Left renal pelvis (tissue), 4 donors: ENCODE results near the gene LILRA1. TPM values are rescaled to one million over a fixed set of nuclear protein-coding genes. Genes with fewer than 3 reads are reported as not detected.
"Not testable (repeated sequence)": the region's sequence is repeated elsewhere in the genome, so short reads cannot be mapped to it uniquely, and the experiment has no call there.

Experiments used
- DNase-seq, 4 donors: peaks; one replicate each; pipeline ENCODE4 v3.0.0-alpha.2; 2013; ENCODE audit warnings: low read depth in 4 of 4, low spot score in 3 of 4
- polyA plus RNA-seq, 4 donors: library from polyadenylated mRNA; unstranded; fragments of 120-200 nt; gene quantifications; one replicate each; pipeline ENCODE4 v1.2.1, GENCODE V29; 2013; ENCODE audit not compliant: insufficient read length in 4 of 4

LILRA1 gene
- polyA plus RNA-seq: under 1 TPM; 0.20 to 0.70 (median 0.53) TPM

DNA sequence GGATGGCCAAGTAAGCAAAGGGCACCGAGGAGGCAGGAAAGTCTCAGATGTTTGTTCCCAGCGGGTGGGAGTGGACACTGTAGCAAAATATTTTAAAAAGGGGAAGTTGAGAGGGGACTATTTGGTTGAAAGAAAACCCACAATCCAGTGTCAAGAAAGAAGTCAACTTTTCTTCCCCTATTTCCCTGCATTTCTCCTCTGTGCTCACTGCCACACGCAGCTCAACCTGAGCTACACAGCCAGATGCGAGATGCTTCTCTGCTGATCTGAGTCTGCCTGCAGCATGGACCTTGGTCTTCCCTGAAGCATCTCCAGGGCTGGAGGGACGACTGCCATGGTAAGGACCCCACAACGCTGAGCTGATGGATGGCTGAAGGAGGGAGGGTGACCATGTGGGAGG is at the start of gene LILRA1:
Gene LILRA1, plus strand, starts transcription at position 188 of the 400 bp plus-strand sequence. CDS start 613 bp downstream, outside the sequence.
- DNase-seq: not testable (repeated sequence)

GRCh38 chr19:54548806-54549205 is 44.6 kb upstream of the LILRA1 start:
- no peak for DNase-seq

GRCh38 chr19:54549224-54549623 is 44.2 kb upstream of the LILRA1 start:
- DNase-seq: no peak

- no peak for DNase-seq
These were observed 42.1 kb upstream of the LILRA1 start for GRCh38 chr19:54551293-54551692.

- no peak for DNase-seq
These were observed 41.2 kb upstream of the LILRA1 start for GRCh38 chr19:54551950-54552912.

DNA sequence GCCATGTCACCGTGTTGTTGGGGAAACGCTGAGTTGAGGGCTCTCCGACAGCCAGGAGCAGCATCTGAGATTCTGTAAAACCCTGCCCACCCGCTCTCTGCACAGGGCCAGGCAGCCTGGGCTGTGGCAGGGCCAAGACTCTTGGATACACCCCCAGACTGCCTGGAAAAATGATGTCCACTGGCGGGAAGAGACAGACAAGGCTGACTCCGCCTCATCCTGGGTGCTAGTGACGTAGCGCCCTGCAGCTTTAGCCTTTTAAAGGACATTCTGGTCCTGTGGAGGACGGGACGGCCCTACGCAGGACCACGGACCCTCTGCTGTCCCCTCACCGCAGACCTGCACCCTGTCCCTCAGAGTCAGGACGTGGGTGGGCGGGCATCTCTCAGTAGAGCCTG is 40.5 kb upstream of the LILRA1 start:
- DNase-seq: no peak

DNA sequence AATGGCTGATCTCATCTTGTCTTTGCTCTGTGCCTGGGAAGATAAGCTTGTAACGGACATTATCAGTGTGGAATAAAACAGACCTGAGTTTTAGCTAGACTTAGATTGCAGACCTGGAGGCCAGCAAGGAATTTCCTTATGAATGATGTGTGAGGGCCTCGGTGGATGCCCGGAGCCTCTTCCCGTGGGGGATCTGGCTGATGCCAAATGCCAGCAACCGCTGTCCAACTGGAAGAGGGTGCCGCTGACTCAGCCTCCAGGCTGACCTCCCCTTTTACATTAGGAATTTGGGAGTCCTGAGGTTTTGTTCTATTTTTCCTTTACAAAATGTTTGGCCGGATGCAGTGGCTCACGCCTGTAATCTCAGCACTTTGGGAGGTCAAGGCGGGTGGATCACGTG is 39.4 kb upstream of the LILRA1 start:
- no peak for DNase-seq

DNA sequence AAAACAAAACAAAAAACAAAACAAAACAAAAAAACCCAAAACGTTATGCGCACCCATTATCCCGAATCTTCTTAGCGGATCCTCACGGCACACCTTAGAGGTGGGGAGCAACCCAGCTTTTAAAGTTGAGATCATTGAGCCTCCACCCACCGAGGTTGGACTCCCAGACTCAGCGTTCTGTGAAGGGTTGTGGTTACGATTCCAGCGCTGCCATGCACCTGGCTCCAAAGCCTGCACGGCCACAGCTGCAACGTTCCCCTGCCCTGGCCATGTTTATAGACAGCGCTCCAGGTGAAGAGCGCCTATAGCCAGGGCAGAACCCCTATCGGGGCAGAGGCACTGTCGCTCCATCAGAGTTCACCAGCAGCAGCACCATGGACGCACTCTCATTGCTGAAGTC is 38.5 kb upstream of the LILRA1 start:
- no peak for DNase-seq

DNA sequence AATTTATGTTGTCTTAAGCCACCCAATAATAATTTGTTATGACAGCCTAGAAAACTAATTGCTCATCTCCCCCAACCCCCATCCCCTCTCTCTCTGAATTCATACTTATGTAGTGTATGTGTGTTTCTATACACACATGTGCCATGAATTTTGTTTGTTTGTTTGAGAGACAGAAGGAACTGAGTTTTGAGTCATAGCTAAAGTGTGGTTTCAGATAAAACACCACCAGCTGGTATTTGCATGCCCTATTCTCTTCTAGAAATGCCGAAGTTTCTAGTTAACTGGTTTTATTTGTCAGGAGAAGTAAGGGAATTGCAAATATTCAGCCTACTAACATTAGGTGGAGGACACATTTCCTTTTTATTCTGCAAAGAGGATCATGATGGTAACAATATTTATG is 37.2 kb upstream of the LILRA1 start:
- no peak for DNase-seq

GRCh38 chr19:54558339-54558738 is 35.1 kb upstream of the LILRA1 start:
- no peak for DNase-seq

DNA sequence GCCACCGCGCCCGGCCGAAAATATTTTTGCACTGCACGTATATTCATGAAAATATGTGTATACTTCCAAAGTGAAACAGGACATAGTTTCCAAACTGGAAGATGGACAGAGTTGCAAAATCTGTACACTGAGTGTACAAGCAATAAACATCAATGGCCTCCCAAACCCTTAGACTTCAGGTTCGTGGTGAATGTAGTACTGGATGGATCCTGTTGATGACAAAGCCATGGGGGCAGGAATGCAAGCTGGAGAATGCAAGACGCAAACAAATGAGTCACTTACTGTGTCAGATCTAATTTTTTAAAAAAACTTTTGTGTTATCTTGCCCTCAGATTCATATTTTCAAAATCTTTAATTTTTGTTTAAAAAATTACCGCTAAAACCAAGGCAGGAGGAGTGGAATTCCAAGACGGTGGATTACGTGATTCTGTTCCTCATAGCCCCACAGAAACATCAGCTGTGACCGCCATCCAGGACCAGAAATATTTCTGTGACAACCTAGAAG is 32.5 kb upstream of the LILRA1 start:
- no peak for DNase-seq

- DNase-seq: no peak
These were observed 31.6 kb upstream of the LILRA1 start for GRCh38 chr19:54561840-54562239.

DNA sequence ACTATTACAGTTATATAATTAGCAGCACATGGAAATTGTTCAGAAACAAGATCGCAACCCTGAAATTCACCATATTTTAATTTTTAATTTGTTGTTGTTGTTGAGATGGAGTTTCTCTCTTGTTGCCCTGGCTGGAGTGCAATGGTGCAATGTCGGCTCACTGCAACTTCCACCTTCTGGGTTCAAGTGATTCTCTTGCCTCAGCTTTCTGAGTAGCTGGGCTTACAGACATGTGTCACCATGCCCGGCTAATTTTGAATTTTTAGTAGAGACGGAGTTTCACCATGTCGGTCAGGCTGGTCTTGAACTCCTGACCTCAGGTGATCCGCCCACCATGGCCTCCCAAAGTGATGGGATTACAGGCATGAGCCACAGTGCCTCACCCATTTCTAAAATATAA is 30.2 kb upstream of the LILRA1 start:
- not testable (repeated sequence) for DNase-seq

DNA sequence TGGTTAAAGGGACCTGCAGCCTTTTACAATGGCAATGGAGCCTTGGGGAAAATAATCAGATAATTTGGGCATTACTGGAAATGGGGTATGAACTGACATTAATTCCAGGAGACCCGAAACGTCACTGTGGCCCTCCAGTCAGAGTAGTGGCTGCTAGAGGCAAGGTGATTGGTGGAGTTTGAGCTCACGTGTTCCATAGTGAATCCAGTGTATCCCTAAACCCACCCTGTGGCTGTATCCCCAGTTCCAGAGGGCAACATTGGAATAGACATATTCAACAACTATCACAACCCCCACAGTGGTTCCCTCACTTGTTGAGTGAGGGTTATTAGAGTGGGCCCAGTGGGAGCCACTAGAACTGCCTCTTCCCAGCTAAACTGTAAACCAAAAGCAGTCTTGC is 23.1 kb upstream of the LILRA1 start:
- no peak for DNase-seq

DNA sequence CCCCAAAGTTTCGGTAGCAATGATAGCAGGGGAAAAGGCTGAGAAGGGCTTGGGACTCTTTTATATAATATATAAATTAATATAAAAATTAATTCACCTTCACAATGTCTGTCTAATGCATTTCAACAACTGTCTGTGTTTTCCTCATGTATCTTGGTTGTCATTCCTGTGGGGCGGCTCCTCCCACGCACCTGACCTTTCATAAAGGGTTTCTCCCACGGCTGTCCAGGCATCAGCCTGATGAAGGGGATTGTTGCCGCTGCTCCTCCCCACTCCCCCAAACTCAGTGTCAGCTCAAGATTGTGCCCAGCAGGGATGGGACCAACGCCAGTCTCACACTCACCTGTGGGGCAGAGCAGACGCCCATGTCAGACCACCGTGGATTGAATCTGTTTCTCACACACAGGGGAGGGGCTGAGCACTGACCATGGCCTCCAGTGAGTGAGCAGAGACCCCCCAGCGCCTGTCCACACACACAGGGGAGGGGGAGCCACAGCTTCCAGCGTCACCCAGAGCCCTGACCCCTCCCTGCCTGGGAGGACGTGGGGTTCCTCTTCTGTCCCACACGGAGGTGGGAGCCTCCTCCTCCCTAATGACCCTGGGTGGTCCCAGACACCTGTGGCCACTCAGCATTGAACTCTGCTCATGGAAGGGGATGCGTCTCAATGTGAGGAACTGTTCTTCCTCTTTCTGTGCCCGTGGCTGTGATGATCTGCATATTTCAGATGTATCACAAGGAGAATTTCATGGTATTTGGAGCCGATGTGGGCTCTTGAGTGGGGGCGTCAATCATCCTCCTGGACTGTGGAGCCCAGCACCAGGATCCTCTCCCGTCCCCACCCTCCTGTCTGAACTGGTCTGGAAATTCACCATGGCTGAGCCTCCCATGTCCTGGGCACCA is 21.5 kb upstream of the LILRA1 start:
- not testable (repeated sequence) for DNase-seq

DNA sequence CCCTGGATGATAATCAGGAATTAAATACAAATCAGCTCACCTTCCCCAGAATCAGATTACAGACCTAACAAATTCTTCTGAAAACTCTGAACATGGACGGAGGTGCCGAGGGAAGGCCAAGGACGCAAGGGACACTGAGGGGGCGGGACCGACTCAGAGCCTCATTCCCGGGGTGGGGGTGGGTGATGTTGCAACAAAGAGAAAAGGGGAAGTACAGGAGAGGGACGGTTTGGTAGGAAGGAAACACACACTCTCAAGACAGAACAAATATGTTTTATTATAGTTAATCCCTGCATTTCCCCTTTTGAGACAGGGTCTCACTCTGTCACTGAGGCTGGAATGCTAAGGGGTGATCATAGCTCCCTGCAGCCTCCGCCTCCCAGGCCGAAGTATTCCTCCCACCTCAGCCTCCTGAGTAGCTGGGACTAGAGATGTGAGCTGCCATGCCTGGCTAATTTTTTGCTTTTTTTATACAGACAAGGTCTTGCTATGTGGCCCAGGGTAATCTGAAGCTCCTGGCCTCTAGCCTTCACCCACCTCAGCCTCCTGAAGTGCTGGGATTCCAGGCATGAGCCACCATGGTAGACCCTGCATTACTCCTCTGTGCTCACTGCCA is 20.6 kb upstream of the LILRA1 start:
- no peak for DNase-seq

DNA sequence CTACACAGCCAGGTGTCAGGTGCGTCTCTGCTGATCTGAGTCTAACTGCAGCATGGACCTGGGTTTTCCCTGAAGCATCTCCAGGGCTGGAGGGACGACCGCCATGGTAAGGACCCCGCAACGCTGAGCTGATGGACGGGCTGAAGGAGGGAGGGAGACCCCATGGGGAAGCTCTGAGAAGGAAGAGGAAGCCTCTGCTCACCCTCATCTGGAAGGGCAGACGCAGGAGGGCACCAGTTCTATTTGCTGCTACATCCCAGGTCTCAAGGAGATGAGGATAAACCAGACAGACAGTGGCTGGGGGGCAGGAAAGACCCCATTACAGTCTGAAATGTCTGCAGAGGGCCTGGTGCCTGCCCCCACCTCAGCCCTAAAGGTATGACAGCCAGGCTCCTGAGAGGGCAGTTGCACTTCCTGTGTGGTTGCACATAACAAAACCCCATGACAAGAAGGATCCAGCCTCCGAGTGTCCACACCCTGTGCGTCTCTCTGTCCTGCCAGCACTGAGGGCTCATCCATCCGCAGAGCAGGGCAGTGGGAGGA is 20.0 kb upstream of the LILRA1 start, which contains the start of gene LILRA2:
Gene LILRA2, plus strand, starts transcription at position 461 of the 543 bp plus-strand sequence. CDS start 89 bp downstream, outside the sequence.
- no peak for DNase-seq

DNA sequence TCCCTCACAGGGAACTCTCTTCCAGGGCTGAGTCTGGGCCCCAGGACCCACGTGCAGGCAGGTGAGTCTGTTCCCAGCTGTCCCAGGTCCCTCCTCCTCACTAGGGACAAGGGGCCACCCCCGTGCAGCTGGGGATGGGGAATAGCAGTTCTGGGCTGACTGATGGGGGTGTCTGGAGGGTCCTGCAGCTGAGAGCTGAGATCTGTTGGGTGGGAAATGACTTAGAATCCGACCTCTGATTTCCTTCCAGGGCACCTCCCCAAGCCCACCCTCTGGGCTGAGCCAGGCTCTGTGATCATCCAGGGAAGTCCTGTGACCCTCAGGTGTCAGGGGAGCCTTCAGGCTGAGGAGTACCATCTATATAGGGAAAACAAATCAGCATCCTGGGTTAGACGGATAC is 19.4 kb upstream of the LILRA1 start:
- DNase-seq: no peak

DNA sequence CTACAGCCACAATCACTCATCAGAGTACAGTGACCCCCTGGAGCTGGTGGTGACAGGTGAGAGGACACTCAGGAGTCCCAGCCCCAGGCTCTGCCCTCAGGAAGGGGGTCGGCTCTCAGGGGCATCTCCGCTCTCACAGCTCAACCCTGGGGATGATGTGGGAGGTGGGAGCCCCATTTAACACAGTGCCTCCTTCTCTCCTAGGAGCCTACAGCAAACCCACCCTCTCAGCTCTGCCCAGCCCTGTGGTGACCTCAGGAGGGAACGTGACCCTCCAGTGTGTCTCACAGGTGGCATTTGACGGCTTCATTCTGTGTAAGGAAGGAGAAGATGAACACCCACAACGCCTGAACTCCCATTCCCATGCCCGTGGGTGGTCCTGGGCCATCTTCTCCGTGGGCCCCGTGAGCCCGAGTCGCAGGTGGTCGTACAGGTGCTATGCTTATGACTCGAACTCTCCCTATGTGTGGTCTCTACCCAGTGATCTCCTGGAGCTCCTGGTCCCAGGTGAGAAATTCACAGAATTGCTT is 18.8 kb upstream of the LILRA1 start:
- DNase-seq: no peak

DNA sequence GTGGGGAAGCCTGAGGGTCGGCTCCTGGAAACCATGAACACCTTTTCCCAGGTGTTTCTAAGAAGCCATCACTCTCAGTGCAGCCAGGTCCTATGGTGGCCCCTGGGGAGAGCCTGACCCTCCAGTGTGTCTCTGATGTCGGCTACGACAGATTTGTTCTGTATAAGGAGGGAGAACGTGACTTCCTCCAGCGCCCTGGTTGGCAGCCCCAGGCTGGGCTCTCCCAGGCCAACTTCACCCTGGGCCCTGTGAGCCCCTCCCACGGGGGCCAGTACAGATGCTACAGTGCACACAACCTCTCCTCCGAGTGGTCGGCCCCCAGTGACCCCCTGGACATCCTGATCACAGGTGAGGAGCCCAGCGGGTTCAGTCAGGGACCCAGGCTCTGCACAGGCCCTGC is 18.2 kb upstream of the LILRA1 start:
- DNase-seq: not testable (repeated sequence)
